ENCODE measurements around the gene PPDPF. TPM values are rescaled to one million over a fixed set of nuclear protein-coding genes. Genes with fewer than 3 reads are reported as not detected.
"Not testable (repeated sequence)": the region's sequence is repeated elsewhere in the genome, so short reads cannot be mapped to it uniquely, and the experiment has no call there.

PPDPF gene
- total and polyA plus RNA-seq, 2 of the 8 experiments (the other 6 are each of a cell fraction or from before 2014, with no cell fraction given) = 30.5 to 138 TPM

- H2BK20ac ChIP-seq (ENCODE audit: low read length); DNase-seq (ENCODE audit: low read depth in 1 of 2, low spot score in 2 of 2); H3K56ac ChIP-seq (replicated peaks; ENCODE audit: insufficient read length, low read depth, low read length); H2BK120ac ChIP-seq (replicated peaks; ENCODE audit: low read depth, low read length); H3K27me3 ChIP-seq (replicated peaks in 1 of 4; ENCODE audit: control insufficient read depth in 3 of 4, extremely low read depth in 1 of 4, insufficient read depth in 3 of 4, low read length in 3 of 4); H2BK5ac ChIP-seq (ENCODE audit: low read depth, low read length); FAIRE-seq; H3K9me3 ChIP-seq (ENCODE audit: insufficient read depth in 2 of 2, low read depth in 1 of 2, low read length in 1 of 2); H4K5ac ChIP-seq (ENCODE audit: insufficient read length, low read depth, low read length); H3K27ac ChIP-seq (ENCODE audit: low read depth, low read length); H3K36me3 ChIP-seq (ENCODE audit: control insufficient read depth in 2 of 4, insufficient read depth in 4 of 4, low read length in 3 of 4); H3K18ac ChIP-seq (ENCODE audit: extremely low read depth, low read length); H3K23me2 ChIP-seq (ENCODE audit: low read depth, low read length); H3K4me2 ChIP-seq (ENCODE audit: insufficient read depth in 1 of 2, low read depth in 2 of 2, low read length in 2 of 2); H3K23ac ChIP-seq (ENCODE audit: insufficient read length); H3K9ac ChIP-seq (replicated peaks in 1 of 4; ENCODE audit: extremely low read depth in 1 of 4, low read depth in 3 of 4, low read length in 3 of 4); H2AFZ ChIP-seq (ENCODE audit: low read length); H3K14ac ChIP-seq (ENCODE audit: insufficient read length); H4K91ac ChIP-seq (replicated peaks; ENCODE audit: insufficient read length, low read length); H4K8ac ChIP-seq (ENCODE audit: extremely low read depth, insufficient read depth, low read length); H3K4ac ChIP-seq (replicated peaks; ENCODE audit: insufficient read length, low read depth, low read length); POLR2A ChIA-PET (ENCODE audit: partially characterized antibody); H4K20me1 ChIP-seq (replicated peaks in 1 of 2; ENCODE audit: control insufficient read depth in 1 of 2, insufficient read depth in 2 of 2, low read length in 2 of 2); H3K79me2 ChIP-seq (ENCODE audit: control insufficient read depth in 1 of 2, insufficient read depth in 2 of 2, low read length in 2 of 2); H2AK5ac ChIP-seq (ENCODE audit: low read depth, low read length); CTCF ChIA-PET (ENCODE audit: partially characterized antibody); H3K79me1 ChIP-seq (ENCODE audit: low read depth, low read length); H3K4me3 ChIP-seq (ENCODE audit: extremely low read depth in 1 of 4, insufficient read depth in 2 of 4, low read depth in 3 of 4, low read length in 4 of 4): not testable (repeated sequence)
- 84% methylated on average over 20 of the region's 32 CpGs; no CpG with 5 or more reads in 1 of the 2 experiments for WGBS, 2 experiments (ENCODE audit: extremely low coverage in 1 of 2, insufficient coverage in 1 of 2, insufficient read length in 1 of 2, insufficient replicate concordance in 2 of 2, low coverage in 1 of 2, low lambda C conversion rate in 2 of 2, missing lambda C conversion rate in 1 of 2)
- Histone ChIP-seq H2BK15ac (ENCODE audit: low read length) (0 out of 2 replicates have a peak overlapping the region, but pooled peaks have one; percentile 16), H2BK12ac (ENCODE audit: low read depth, low read length) (peak overlapping the region; percentile 77; the same call in 1 of the 2 replicates), H3K4me1 (replicated peaks in 1 of 4; ENCODE audit: control insufficient read depth in 3 of 4, insufficient read depth in 4 of 4, low read length in 3 of 4) (peaks cover 0 to 20% (median 12%) of the 10 kb centered on the region in 4 experiments; a peak in 5 of 7 replicates)
Observed at GRCh38 chr20:63479695-63480419, 40.7 kb upstream of the PPDPF start.

Measured in H1 (cell line).